Cardiac fibroblast (primary cell): ENCODE measurements around the gene CSE1L.

Source experiments
- DNase-seq, 2 donors: peaks; one replicate each; pipeline versions ENCODE4 v3.0.0 to v3.0.0-alpha.2; 2010; ENCODE audit warnings: low read depth in 2 of 2
- H3K4me3 ChIP-seq, 2 donors: replicated peaks in 1 of 2; 1 replicate in 1 of 2; 2 replicates in 1 of 2; pipeline ENCODE4 v1.5.1; 2011; ENCODE audit warnings: low read depth in 2 of 2, low read length in 2 of 2, mild to moderate bottlenecking in 2 of 2, moderate library complexity in 1 of 2
- TF ChIP-seq, protein P1 (sequence below): IDR thresholded peaks from one replicate; pipeline ENCODE4 v1.5.1; 2011; ENCODE audit warnings: low read depth, mild to moderate bottlenecking, low read length, inconsistent platforms

Gene CSE1L

DNA sequence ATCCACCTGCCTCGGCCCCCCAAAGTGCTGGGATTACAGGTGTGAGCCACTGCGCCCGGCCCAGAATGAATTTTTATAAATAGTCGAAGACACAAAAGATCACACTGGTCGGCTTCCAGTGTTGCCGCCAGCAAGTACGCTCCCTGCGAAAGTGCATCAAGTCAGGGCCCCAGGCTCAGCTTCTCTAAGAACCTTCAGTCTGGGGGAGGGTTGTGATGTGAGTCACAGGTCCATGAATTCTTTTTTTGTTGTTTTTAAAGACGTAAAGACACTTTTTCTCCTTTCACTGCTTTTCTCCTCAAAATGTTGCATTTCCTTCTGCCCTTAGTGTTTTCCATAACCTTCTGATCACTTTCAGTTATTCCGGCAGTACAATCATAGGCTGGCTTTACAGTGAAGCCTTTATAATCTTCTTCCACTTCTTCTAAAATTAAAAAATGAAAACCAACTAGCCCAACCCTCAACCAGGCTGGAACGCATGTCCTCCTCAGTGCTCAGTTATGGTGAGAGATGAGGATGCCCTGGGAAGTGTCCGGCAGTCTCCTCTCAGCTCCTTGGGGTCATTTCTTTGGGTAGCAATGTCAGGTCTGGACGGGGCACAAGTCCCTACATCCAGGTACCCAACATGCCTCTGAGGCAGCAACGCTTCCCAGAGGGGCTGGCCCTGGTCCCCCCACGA is 66.6 kb downstream of the CSE1L start:
- no peak overlapping the region for H3K4me3 ChIP-seq
- DNase-seq = peak in 1 of 2 donors; percentile 52
- TF ChIP-seq, protein P1, sequence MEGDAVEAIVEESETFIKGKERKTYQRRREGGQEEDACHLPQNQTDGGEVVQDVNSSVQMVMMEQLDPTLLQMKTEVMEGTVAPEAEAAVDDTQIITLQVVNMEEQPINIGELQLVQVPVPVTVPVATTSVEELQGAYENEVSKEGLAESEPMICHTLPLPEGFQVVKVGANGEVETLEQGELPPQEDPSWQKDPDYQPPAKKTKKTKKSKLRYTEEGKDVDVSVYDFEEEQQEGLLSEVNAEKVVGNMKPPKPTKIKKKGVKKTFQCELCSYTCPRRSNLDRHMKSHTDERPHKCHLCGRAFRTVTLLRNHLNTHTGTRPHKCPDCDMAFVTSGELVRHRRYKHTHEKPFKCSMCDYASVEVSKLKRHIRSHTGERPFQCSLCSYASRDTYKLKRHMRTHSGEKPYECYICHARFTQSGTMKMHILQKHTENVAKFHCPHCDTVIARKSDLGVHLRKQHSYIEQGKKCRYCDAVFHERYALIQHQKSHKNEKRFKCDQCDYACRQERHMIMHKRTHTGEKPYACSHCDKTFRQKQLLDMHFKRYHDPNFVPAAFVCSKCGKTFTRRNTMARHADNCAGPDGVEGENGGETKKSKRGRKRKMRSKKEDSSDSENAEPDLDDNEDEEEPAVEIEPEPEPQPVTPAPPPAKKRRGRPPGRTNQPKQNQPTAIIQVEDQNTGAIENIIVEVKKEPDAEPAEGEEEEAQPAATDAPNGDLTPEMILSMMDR = no peak

DNA sequence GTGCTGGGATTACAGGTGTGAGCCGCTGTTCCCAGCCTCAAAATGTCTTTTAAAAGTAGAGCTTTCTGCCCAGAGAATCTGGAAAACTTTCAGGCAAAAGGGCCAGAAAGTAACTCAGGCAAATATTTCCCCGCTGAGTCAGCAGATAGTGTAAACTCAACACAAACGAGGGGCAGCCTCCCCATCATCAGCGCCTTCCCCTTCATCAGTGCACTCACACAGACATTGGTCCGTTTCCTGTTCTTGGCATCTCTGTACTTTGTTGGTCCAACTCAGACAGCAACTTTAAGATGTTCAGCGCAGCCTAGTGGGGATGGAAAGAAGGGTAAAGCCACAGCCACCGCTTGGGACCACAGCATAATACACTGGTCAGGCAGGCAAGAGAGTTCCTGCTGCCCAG is 69.5 kb downstream of the CSE1L start:
- DNase-seq = peak in 1 of 2 donors; percentile 64

DNA sequence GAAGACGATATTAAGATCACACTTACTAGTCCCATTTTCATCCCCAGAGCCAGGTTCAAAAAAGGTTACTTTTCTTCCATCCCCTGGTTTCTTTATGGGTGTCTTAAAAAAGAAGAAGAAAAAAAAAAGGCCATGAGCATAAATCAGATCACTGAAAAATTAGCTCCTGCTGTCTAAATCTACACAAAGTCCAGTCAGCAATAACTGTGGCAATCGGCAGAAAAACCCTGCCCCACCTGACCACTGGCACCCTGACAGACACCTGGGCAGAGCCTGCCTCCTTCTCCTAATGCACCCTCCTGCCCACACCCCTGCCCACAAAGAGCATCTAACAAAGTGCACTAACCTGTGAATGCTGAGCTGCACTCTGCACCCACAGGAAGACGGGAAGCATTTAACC is 72.2 kb downstream of the CSE1L start:
- TF ChIP-seq, protein P1 = no peak
- H3K4me3 ChIP-seq = no peak overlapping the region
- no peak for DNase-seq

More for the DNA sequence above, 69.5 kb downstream of the CSE1L start:
- TF ChIP-seq, protein P1 = no peak
- H3K4me3 ChIP-seq = no peak overlapping the region

DNA sequence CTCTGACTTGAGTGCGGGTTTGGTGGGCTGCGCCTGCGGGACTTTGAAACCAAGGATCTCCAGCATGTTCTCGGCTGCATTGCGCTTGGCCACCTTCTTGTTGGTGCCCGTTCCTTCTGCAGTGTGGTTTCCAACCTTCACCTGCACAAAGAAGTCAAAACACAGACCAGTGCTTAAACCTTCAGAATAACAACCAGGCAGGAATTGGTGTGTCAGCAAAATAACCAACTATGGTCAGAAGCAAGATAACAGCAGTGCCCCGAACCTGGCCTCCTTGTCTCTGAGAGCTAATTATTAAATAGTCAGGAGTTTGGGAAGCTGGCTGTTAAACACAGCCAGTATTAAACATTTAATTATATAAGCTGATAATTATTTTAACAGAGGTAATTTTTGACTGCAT is 73.9 kb downstream of the CSE1L start:
- no peak overlapping the region for H3K4me3 ChIP-seq
- TF ChIP-seq, protein P1 = no peak
- DNase-seq = no peak

DNA sequence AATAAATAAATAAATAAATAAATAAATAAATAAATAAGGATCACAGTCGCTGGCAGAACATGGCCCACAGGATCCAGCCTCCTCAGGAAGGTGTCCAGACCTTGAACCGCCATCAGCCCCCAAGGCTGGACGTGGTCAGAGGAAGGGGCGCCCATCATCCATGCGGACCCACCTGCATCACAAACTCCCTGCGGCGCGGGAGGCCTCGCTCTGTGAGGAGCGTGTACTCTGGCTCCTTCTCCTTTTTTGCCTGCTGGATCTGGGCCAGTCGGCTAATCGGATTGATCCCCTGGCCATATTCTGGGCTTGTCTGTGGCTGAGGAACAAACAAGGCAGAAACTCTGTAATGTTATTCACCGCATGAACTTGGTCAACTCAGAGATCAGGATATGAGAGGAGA is 76.8 kb downstream of the CSE1L start:
- TF ChIP-seq, protein P1 = no peak
- no peak overlapping the region for H3K4me3 ChIP-seq
- DNase-seq = no peak

DNA sequence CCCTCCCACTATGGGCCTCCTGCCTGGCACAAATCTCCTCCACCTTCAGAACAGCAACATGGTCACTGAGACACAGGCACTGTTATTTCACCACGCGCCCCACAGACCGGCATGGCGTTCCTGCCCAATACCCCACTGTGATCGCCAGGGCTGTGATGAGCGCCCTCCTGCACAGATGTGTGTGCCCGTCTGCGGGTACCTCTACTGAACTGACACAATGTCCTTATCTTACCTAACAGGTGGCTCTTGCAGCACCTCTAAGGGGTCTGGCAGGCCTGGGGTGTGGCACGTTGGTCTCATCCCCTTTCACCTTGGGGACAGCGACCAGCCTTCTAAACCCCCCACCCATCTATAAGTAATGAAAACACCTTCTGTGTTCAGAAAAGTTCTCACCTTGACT is 77.9 kb downstream of the CSE1L start:
- no peak for DNase-seq
- TF ChIP-seq, protein P1 = no peak
- no peak overlapping the region for H3K4me3 ChIP-seq

DNA sequence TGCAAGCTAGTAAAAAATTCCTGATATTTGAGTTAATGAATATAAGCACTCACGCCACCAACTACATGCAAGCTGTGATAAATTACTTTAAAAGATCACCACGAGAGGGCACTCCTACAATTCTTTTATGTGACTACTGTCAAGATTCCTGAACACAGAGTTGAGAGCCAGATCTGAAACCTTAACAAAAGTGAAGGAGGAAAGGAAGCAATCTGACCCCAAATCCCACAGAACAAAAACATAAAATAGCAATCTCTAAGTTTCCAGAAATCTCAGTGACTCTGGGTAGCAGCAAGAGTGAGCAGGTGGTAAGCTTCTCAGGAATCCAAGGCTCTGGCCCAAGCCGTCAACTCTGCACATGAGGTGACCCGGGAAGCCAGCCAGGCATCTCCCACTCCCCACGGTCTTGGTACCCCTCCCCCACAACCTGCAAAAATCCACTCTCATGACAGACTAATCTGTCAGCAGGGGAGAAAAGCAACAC is 86.9 kb downstream of the CSE1L start:
- TF ChIP-seq, protein P1 = peak; percentile 36
- H3K4me3 ChIP-seq = no peak overlapping the region
- DNase-seq = peak; percentile 81 to 87
